NCI-H774 (cell line): ENCODE results near the gene RENBP.

Source experiments
- DNase-seq: peaks from one replicate; lab custom pipeline; 2025; lab: John Stamatoyannopoulos, UW

The RENBP gene

DNA sequence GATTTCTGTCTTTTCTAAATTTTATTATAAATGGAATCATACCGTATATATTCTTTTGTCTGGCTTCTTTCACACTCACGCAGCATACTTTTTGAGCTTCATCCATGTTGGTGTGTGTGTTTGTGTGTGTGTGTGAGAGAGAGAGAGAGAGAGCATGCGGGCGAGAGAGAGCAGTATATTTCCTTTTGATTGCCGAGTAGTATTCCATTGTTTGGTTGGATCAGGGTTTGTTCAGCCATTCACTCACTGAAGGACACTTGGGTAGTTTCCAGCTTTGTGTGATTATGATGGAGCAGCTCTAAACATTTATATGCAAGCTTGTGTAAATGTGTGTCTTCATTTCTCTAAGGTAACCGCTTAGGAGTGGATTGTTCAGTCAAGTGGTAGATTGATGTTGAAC lies 55.3 kb downstream of the RENBP start:
- DNase-seq: peak; percentile 50

DNA sequence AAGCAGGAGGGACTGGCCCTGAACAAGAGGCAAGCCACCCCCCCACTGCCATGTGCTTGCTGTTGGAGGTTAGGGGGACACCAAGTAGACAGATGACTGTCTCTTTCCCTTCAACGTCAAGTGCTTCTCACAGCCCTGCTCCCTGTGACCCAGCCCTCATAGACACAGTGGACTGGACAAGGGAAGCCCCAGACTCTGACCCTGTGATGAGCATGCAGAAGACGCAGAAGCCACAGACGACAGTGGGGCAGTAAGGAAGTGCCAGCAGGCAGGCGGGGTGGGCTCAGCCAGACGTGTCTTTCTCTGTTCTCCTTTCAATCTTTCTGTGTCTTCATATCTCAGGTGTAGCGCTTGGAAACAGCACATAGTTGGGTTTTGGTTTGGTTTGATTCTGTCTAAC lies 56.1 kb downstream of the RENBP start:
- DNase-seq: no peak

DNA sequence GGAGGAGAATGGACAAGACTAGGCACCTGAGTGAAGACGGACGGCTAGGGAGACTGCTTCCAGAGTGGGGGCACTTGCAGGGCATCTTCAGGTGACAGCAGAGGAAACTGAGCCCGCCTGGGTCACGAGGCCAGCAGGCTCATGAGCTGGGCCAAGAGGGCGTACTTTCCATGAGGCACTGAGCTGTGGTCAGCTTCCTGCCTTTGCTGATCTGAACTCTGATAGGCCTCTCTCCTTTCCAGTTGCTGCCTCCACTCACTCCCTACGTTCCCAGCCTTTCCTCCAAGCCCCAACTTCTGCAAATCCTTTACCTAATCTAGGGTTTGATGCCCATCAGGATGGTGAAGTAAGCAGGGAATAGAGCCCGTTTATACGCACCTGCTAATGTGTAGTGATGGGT lies 57.1 kb downstream of the RENBP start:
- no peak for DNase-seq

DNA sequence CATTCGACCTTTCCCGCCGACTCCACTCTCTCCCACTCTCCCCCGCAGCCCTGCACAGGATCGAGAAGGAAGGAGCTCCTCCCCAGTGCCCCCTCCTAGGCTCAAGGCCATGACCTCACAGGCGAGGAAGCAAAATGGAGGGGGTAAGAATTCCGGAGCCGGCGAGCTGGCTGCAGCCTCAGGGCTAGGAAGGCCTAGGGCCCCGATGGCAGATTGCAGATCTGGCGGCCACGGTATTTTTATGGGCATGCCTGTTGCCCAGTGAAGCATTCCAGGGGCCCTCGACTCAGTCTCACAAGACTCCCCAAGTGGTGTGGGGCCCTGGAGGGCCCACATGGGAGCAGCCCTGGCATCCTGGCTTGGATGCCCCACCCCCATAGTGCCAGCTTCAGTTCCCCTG lies 57.5 kb downstream of the RENBP start:
- DNase-seq: no peak

DNA sequence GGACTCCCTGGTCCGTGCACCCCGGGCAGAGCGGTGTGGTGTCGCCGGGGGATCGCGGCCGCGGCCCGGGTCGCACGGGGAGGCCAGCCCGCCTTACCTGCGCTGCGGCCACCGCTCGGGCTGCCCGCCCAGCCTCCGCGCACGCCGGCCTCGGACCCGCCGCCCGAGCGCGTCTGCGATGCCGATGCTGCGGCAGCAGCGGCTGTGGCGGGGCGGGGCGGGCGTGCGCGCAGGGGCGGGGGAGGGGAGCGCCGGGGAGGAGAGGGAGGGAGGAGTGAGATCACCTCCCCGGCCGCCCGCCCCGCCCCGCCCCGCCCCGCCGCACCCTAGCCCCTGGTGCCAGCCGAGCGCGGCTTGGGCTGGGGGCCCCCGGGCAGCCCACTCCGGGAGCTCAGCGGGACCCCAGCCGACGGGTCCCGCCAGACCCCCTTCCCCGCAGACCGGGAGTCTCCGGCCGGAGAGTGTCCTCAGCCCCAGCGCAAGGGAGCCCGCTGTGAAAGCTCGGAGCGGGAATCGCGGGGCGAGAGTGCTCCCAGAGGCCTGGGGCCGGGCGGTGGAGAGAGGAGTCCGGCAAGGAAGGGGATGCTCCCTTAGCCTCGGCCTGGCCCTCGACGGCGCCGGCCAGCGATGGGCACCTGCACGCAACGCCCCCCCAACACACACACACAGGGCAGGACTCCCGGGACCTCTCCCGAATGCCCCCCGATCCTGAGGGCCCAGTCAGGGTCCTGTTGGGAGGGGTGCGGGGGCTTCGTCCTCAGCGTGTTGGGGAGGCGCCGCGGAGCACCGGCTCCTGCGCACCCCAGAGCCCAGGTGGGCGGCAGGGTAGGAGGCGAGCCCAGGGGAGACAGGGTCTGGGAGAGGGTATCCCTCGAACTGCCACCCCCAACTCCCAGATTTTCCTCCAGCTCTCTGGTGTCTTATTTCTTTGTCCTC lies 58.2 kb downstream of the RENBP start, which contains the start of gene L1CAM:
L1CAM (minus strand) TSS at position 206 of the 936 bp plus-strand sequence. CDS start 10,337 bp downstream, outside the sequence.
- peak; percentile 27 for DNase-seq
